H1 (cell line): ENCODE results near the gene CLINT1. TPM values are rescaled to one million over a fixed set of nuclear protein-coding genes. Genes with fewer than 3 reads are reported as not detected.

Source experiments
- FOSL1 ChIP-seq: IDR thresholded peaks from 2 replicates; pipeline ENCODE4 v1.6.1; 2011; ENCODE audit warnings: mild to moderate bottlenecking, low read depth, low read length, moderate library complexity; ENCODE audit not compliant: insufficient read depth
- polyA plus RNA-seq, 7 experiments: library from polyadenylated mRNA; depleted of rRNA in 3 of 7; stranded (reverse) in 5 of 7; unstranded in 2 of 7; fragments of >200 nt in 5 of 7; fragments of 200-250 nt in 2 of 7; gene quantifications; 1 replicate in 5 of 7; 2 replicates in 1 of 7; 4 replicates in 1 of 7; pipeline versions ENCODE4 v1.2.1 to v1.2.3, GENCODE V29; 2011 to 2013; ENCODE audit warnings: missing spikeins in 2 of 7, mixed read lengths in 2 of 7
- total RNA-seq: library from RNA; stranded (reverse); fragmentation: NEBNext Ultra II Directional; extraction: Animal tissue kit (Norgen Biotek cat#: 25700); gene quantifications from 2 replicates; pipeline ENCODE4 v1.2.1, GENCODE V29; 2021

The CLINT1 gene
- total and polyA plus RNA-seq, 2 of the 8 experiments (the other 6 are each of a cell fraction or from before 2014, with no cell fraction given) = 85.9 to 140 TPM

GRCh38 chr5:157842787-157843186, 16.2 kb downstream of the CLINT1 start (continued):
- TF ChIP-seq FOSL1 = no peak
